Fibroblast of lung (primary cell): ENCODE data around the gene ST3GAL4. TPM values are rescaled to one million over a fixed set of nuclear protein-coding genes. Genes with fewer than 3 reads are reported as not detected.
A peak's percentile ranks its signal among the peaks of the same experiment; 100 is the strongest.
"Not testable (repeated sequence)": the region's sequence is repeated elsewhere in the genome, so short reads cannot be mapped to it uniquely, and the experiment has no call there.

Experiments
- DNase-seq, 2 donors: peaks; one replicate each; pipeline versions ENCODE4 v3.0.0 to v3.0.0-alpha.2; 2010; ENCODE audit warnings: low read depth in 2 of 2
- H2AFZ ChIP-seq: 2 replicates; pipeline ENCODE4 v1.5.1; 2012; ENCODE audit warnings: low read length, control low read depth, inconsistent platforms
- H3K27ac ChIP-seq: 2 replicates; pipeline ENCODE4 v1.5.1; 2011; ENCODE audit warnings: low read length, control low read depth; ENCODE audit not compliant: insufficient read depth
- H3K27me3 ChIP-seq: 2 replicates; pipeline ENCODE4 v1.5.1; 2011; ENCODE audit warnings: mild to moderate bottlenecking, low read length; ENCODE audit not compliant: control insufficient read depth, insufficient read depth
- H3K36me3 ChIP-seq: 2 replicates; pipeline ENCODE4 v1.5.1; 2011; ENCODE audit warnings: low read length; ENCODE audit not compliant: control insufficient read depth, insufficient read depth
- H3K4me1 ChIP-seq: 2 replicates; pipeline ENCODE4 v1.5.1; 2011; ENCODE audit warnings: low read length; ENCODE audit not compliant: control insufficient read depth, insufficient read depth; ENCODE audit errors: extremely low read depth
- H3K4me2 ChIP-seq: 2 replicates; pipeline ENCODE4 v1.5.1; 2011; ENCODE audit warnings: low read length, control low read depth; ENCODE audit not compliant: insufficient read depth; ENCODE audit errors: extremely low read depth
- H3K4me3 ChIP-seq, 4 experiments: fragments of 200-600 bp in 1 of 4; sonication (generic) in 1 of 4; replicated peaks in 1 of 4; 2 replicates each; pipeline ENCODE4 v1.5.1; 2011 to 2016; ENCODE audit warnings: low read length in 4 of 4, low read depth in 3 of 4, mild to moderate bottlenecking in 3 of 4, control low read depth in 2 of 4, inconsistent platforms in 1 of 4, mixed read lengths in 1 of 4; ENCODE audit not compliant: insufficient read depth in 1 of 4; ENCODE audit errors: control extremely low read depth in 1 of 4
- H3K79me2 ChIP-seq: 2 replicates; pipeline ENCODE4 v1.5.1; 2012; ENCODE audit warnings: mild to moderate bottlenecking, low read length, inconsistent platforms; ENCODE audit not compliant: control insufficient read depth, insufficient read depth
- H3K9ac ChIP-seq: 2 replicates; pipeline ENCODE4 v1.5.1; 2011; ENCODE audit warnings: mild to moderate bottlenecking, low read length, control low read depth; ENCODE audit not compliant: insufficient read depth
- H3K9me3 ChIP-seq: 2 replicates; pipeline ENCODE4 v1.5.1; 2012; ENCODE audit warnings: low read depth, low read length; ENCODE audit not compliant: control insufficient read depth, insufficient read depth
- H4K20me1 ChIP-seq: 2 replicates; pipeline ENCODE4 v1.5.1; 2011; ENCODE audit warnings: low read length; ENCODE audit not compliant: control insufficient read depth, insufficient read depth; ENCODE audit errors: extremely low read depth
- CTCF ChIP-seq, 2 donors: IDR thresholded peaks in 1 of 2; conservative IDR thresholded peaks in 1 of 2; 1 replicate in 1 of 2; 2 replicates in 1 of 2; pipeline ENCODE4 v1.5.1; 2011 to 2012; ENCODE audit warnings: low read length in 2 of 2, control low read depth in 1 of 2, inconsistent platforms in 1 of 2, low read depth in 1 of 2, mild to moderate bottlenecking in 1 of 2
- EZH2 ChIP-seq: IDR thresholded peaks from 2 replicates; pipeline ENCODE4 v1.5.1; 2012; ENCODE audit warnings: low read length, control low read depth, mild to moderate bottlenecking; ENCODE audit errors: missing control alignments
- polyA plus RNA-seq, 2 donors: library from polyadenylated mRNA; depleted of rRNA in 1 of 2; stranded (reverse) in 1 of 2; unstranded in 1 of 2; fragments of >200 nt; gene quantifications; 2 replicates each; pipeline ENCODE4 v1.2.1, GENCODE V29; 2011 to 2012; ENCODE audit warnings: missing spikeins in 1 of 2
- total RNA-seq: library from RNA; depleted of rRNA; stranded (reverse); fragments of >200 nt; gene quantifications from 2 replicates; pipeline ENCODE4 v1.2.1, GENCODE V29; 2014

Gene ST3GAL4
- total and polyA plus RNA-seq, 2 donors (not counting 1 experiment from before 2014, with no cell fraction given): 16.7 to 36.8 TPM

GRCh38 chr11:126308271-126308671 lies 47.2 kb upstream of the ST3GAL4 start:
- Histone ChIP-seq H3K9ac (no peak overlapping the region), H3K9me3 (no peaks in the 10 kb centered on the region), H3K27ac (no peak overlapping the region), H3K79me2 (no peaks in the 10 kb centered on the region), H2AFZ (no peak overlapping the region), H3K4me3 (no peak overlapping the region), H3K4me2 (no peak overlapping the region), H3K27me3 (no peaks in the 10 kb centered on the region), H3K36me3 (peaks cover 3% of the 10 kb centered on the region), H3K4me1 (peaks cover 2% of the 10 kb centered on the region), H4K20me1 (no peaks in the 10 kb centered on the region)
- TF ChIP-seq EZH2 (no peak), CTCF (conservative IDR thresholded peaks at IDR 0.05 in 1 of 2, IDR thresholded peaks at IDR 0.05 in 1 of 2; ENCODE audit: low read depth in 1 of 2, low read length in 2 of 2) (no peak)
- DNase-seq: no peak

- H3K79me2 ChIP-seq, H2AFZ ChIP-seq, H3K9me3 ChIP-seq, H3K4me3 ChIP-seq, H3K27ac ChIP-seq, H3K27me3 ChIP-seq, H3K36me3 ChIP-seq, H3K4me2 ChIP-seq, H3K4me1 ChIP-seq, DNase-seq, H4K20me1 ChIP-seq, H3K9ac ChIP-seq: not testable (repeated sequence)
Measured at GRCh38 chr11:126308771-126309170, 46.7 kb upstream of the ST3GAL4 start.

- no peak overlapping the region for H2AFZ ChIP-seq
- H3K36me3 ChIP-seq: peaks cover 3% of the 10 kb centered on the region
- H3K9me3 ChIP-seq: no peaks in the 10 kb centered on the region
- TF ChIP-seq CTCF (conservative IDR thresholded peaks at IDR 0.05 in 1 of 2, IDR thresholded peaks at IDR 0.05 in 1 of 2; ENCODE audit: low read depth in 1 of 2, low read length in 2 of 2): peak; percentile 90 to 95
- TF ChIP-seq EZH2: no peak
- no peaks in the 10 kb centered on the region for H4K20me1 ChIP-seq
- H3K27me3 ChIP-seq: no peaks in the 10 kb centered on the region
- no peaks in the 10 kb centered on the region for H3K79me2 ChIP-seq
- H3K4me1 ChIP-seq: no peaks in the 10 kb centered on the region
- H3K4me2 ChIP-seq: no peak overlapping the region
- DNase-seq: peak; percentile 58 to 77
- no peak overlapping the region for H3K27ac ChIP-seq
- H3K4me3 ChIP-seq: no peak overlapping the region
- no peak overlapping the region for H3K9ac ChIP-seq
Measured at GRCh38 chr11:126310200-126310991, 45.1 kb upstream of the ST3GAL4 start.
